Mucosa of rectum (tissue), 2 donors: ENCODE results near the gene DDX19B.

Source experiments
- H3K27ac ChIP-seq, 2 donors: one replicate each; pipeline ENCODE4 v1.7.0; 2013; ENCODE audit warnings: inconsistent platforms in 2 of 2, low read depth in 2 of 2, low read length in 2 of 2
- H3K27me3 ChIP-seq, 2 donors: one replicate each; pipeline ENCODE4 v1.7.0; 2013; ENCODE audit warnings: low read length in 2 of 2; ENCODE audit not compliant: control insufficient read depth in 2 of 2, insufficient read depth in 2 of 2
- H3K36me3 ChIP-seq, 2 donors: one replicate each; pipeline ENCODE4 v1.7.0; 2013; ENCODE audit warnings: low read length in 2 of 2; ENCODE audit not compliant: control insufficient read depth in 2 of 2, insufficient read depth in 2 of 2
- H3K4me1 ChIP-seq, 2 donors: one replicate each; pipeline ENCODE4 v1.7.0; 2013; ENCODE audit warnings: low read length in 2 of 2, mild to moderate bottlenecking in 1 of 2; ENCODE audit not compliant: control insufficient read depth in 2 of 2, insufficient read depth in 2 of 2
- H3K4me3 ChIP-seq, 2 donors: one replicate each; pipeline ENCODE4 v1.7.0; 2013; ENCODE audit warnings: low read length in 2 of 2
- H3K9ac ChIP-seq, 2 donors: one replicate each; pipeline ENCODE4 v1.7.0; 2013; ENCODE audit warnings: low read length in 2 of 2, low read depth in 1 of 2, mild to moderate bottlenecking in 1 of 2
- H3K9me3 ChIP-seq, 2 donors: one replicate each; pipeline ENCODE4 v1.7.0; 2013; ENCODE audit warnings: low read length in 2 of 2; ENCODE audit not compliant: control insufficient read depth in 2 of 2
- donor health status: healthy.
- donor health status: Normal muscosa, but diverticular disease.

Gene DDX19B

DNA sequence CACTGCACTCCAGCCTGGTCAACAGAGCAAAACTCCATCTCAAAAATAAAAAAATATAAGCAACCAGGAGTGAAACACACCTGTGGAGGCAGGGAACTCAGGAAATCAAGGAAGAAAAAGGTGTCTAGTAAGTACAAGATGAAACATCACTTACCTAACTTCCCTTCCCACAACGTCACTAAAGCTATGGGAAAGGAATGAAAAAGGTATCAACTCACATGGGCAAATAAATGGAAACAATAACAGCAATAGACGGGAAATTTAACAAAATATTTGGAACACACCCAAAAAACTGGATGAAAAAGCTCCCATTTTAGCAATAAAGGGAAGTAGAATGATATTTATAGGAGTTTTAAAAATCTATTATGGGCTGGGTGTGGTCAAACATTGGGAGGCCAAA lies 78.8 kb downstream of the DDX19B start:
- no peaks in the 10 kb centered on the region for H3K27me3 ChIP-seq
- no peak overlapping the region for H3K27ac ChIP-seq
- H3K9ac ChIP-seq = no peak overlapping the region
- H3K9me3 ChIP-seq = no peaks in the 10 kb centered on the region
- H3K4me1 ChIP-seq = peaks cover 5 to 17% of the 10 kb centered on the region in 2 donors
- no peak overlapping the region for H3K4me3 ChIP-seq
- H3K36me3 ChIP-seq = peaks cover 8 to 10% of the 10 kb centered on the region in 2 donors

DNA sequence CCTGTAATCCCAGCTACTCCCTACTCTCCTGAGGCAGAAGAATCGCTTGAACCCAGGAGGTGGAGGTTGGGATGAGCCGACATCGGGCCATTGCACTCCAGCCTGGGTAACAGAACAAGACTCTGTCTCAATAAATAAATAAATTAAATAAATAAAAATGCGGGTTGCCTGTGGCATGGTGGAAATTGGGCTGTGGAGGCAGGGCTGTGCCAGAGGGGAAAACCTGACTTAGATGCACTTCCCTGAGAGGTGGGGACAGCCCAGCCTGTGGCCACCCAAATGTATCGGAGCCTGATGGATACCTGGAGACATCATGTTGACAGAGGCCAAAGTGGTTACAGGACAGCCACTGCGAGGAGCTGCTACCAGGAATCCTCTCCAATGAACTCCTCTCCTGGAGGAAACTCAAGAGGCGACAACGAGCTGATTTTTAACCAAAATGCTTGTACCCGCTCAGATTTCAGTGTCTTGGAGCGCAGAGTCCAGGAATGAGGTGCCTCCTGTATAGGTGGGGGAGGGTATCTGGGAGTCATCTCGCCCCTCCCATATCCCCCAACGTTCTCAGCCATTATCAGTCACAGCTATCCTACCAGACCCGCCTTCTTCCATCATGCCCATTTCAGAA lies 80.0 kb downstream of the DDX19B start:
- peaks cover 5 to 17% of the 10 kb centered on the region in 2 donors for H3K4me1 ChIP-seq
- no peaks in the 10 kb centered on the region for H3K9me3 ChIP-seq
- peaks cover 5 to 9% of the 10 kb centered on the region in 2 donors for H3K36me3 ChIP-seq
- no peak overlapping the region for H3K9ac ChIP-seq
- H3K4me3 ChIP-seq = no peak overlapping the region
- H3K27me3 ChIP-seq = no peaks in the 10 kb centered on the region
- H3K27ac ChIP-seq = no peak overlapping the region

DNA sequence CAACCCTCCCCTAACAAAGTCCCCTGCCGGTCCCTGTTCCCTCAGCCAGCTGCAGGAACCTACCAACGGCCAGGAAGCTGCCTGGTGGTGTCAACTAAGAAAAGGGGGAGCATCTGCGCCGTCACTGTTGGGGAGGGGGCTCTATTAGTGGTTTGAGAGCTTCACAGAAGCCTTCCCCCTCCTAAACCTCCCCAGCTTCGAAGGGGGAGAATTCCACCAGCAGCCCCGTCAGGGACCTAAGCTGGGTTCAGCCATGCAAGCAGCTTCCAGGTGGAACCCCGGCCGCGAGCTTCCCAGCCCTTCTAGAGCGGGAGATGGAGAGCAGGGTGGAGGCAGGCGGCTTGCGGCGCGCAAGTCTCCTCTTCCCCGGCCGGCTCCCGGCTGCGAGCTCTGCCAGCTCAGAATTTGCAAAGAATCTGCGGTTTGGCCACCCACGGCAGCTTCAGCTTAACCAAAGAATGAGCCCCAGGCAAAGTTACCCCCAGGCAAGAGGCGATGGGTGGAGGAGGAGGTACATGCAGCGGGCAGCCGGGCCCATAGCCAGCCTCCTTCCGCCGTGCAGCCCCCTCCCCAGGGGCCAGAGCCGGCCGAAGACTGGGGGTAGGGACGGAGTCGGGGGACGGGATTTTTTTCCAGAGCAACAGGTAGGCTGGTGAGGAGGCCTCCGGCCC lies 81.4 kb downstream of the DDX19B start:
- Histone ChIP-seq H3K36me3 (peaks cover 5 to 7% of the 10 kb centered on the region in 2 donors), H3K9ac (peak overlapping the region; percentile 75 to 84), H3K9me3 (no peaks in the 10 kb centered on the region), H3K27me3 (no peaks in the 10 kb centered on the region), H3K4me1 (peaks cover 5 to 17% of the 10 kb centered on the region in 2 donors), H3K4me3 (peak overlapping the region; percentile 86 to 95), H3K27ac (peak overlapping the region; percentile 75 to 82)

DNA sequence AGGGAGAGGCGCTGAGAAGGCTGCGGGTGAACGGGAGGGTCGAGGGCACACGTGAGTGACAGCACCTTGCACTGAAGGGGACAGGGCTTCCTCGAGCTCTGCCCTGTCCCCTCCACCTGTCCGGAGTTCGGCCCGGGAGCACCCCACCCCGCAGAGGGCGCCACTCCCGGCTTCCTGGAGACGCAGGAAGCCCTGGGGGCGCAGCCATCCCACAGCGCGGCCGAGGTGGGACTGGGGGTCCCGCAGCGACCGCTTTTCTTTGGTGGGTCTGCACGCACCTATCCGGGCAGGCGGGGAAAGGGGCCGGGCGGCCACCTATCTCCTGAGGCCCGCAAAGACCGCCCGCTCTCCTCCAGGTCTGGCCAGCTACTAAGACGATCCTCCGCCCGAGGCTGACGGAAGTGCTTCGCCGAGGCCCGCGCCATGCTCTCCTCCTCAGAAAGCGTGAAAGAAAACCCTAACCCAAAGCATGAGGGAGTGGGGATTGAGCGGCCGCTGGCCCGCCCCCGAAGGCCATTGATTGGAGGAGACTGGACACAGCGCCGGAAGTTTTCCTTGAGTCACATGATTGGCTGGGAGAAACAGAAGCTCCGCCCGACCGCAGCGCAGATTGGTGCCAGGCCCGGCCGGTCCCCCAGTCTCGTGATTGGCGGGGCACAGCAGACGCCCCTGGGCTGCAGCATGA lies 82.1 kb downstream of the DDX19B start:
- peak overlapping the region; percentile 75 to 82 for H3K27ac ChIP-seq
- H3K4me3 ChIP-seq = peak overlapping the region; percentile 86 to 95

DNA sequence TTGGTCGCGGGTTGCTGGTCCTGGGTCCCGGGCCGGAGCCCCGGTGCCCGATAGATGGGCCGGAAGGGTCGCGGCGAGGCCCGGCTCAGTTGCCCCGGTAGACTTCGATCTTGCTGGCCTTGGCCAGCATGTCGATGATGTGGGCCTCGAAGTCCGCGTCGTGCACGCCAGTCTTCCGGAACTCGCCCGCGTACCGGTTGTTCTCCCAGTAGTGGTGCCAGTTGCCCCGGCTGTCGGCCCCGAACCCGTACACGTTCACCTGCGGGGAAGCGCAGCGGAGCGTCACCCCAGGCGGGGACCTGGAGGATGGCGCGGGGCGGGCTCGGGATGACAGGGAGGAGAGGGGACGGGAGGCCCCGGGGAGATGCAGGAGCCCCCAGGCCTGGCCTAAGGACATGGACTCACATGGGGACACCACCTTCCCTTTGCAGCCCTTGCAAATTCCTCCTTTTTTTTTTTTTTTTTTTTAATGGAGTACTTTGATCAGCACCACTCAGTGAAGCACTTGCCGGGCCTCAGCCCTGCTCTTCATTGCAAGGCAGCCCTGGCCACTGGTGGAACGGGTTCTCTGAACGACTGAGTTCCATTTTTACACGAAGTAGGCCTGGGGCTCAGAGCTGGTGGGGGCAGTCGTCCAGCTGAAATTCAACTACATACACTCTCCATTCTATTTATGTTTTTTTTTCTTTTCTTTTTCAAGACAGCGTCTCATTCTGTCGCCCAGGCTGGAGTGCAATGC lies 82.8 kb downstream of the DDX19B start:
- H3K4me3 ChIP-seq = peak overlapping the region; percentile 86 to 95
- peaks cover 5 to 17% of the 10 kb centered on the region in 2 donors for H3K4me1 ChIP-seq
- H3K36me3 ChIP-seq = peaks cover 0 to 6% of the 10 kb centered on the region in 2 donors
- no peaks in the 10 kb centered on the region for H3K9me3 ChIP-seq
- H3K9ac ChIP-seq = peak overlapping the region; percentile 32 to 64
- peak overlapping the region; percentile 75 to 82 for H3K27ac ChIP-seq
- no peaks in the 10 kb centered on the region for H3K27me3 ChIP-seq

More for the DNA sequence above, 82.1 kb downstream of the DDX19B start:
- no peaks in the 10 kb centered on the region for H3K27me3 ChIP-seq
- H3K4me1 ChIP-seq = peaks cover 5 to 17% of the 10 kb centered on the region in 2 donors
- H3K9ac ChIP-seq = peak overlapping the region; percentile 75 to 84
- H3K36me3 ChIP-seq = peaks cover 3 to 6% of the 10 kb centered on the region in 2 donors
- no peaks in the 10 kb centered on the region for H3K9me3 ChIP-seq

DNA sequence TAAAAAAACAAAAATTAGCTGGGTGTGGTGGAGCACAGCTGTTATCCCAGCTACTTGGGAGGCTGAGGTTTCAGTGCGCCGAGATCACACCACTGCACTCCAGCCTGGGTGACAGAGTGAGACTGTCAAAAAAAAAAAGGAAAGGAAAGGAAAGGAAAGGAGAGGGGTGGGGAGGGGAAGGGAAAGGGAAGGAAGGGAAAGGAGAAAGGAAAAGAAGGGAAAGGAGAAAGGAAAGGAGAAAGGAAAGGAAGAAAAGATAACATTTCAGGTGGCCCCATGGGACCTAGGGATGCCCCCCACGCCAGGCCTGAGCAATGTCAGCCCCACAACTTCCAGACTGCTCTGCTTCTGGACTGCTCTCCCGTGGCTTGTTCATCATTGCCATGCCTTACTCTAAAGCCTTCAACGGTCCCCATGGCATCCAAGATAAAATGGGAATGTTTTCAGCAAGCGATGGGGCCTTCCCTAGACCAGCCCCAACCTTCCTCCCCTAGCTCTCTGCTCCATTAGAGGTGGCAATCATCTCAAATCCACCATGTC lies 84.5 kb downstream of the DDX19B start:
- Histone ChIP-seq H3K36me3 (peaks cover 0 to 9% of the 10 kb centered on the region in 2 donors), H3K27me3 (no peaks in the 10 kb centered on the region), H3K4me3 (no peak overlapping the region), H3K9me3 (no peaks in the 10 kb centered on the region), H3K9ac (no peak overlapping the region), H3K4me1 (peaks cover 5 to 17% of the 10 kb centered on the region in 2 donors), H3K27ac (no peak overlapping the region)
